GM10248 (cell line): Measurements from ENCODE around the gene STK26.
"Not testable (repeated sequence)": the region's sequence is repeated elsewhere in the genome, so short reads cannot be mapped to it uniquely, and the experiment has no call there.

Experiments
- CTCF ChIA-PET: fragments of 300-600 bp; sonication (Branson Sonifier 250); formaldehyde crosslinking; extraction: SDS; loops from one replicate; lab custom pipeline; 2021; ENCODE audit warnings: antibody characterized with exemption; lab: Yijun Ruan, JAX
- POLR2A ChIA-PET: fragments of 350-650 bp; sonication (Branson Sonifier 250); formaldehyde crosslinking; extraction: SDS; loops from one replicate; lab custom pipeline; 2020; ENCODE audit warnings: antibody characterized with exemption; lab: Yijun Ruan, JAX
- DNase-seq: peaks from one replicate; pipeline ENCODE4 v3.0.0; 2012; ENCODE audit errors: extremely low spot score
- TF ChIP-seq, protein P1 (sequence below): IDR thresholded peaks from 2 replicates; pipeline ENCODE4 v1.5.1; 2012; ENCODE audit warnings: mild to moderate bottlenecking, low read depth; ENCODE audit errors: extremely low read depth, missing control alignments, control extremely low read depth

The STK26 gene

DNA sequence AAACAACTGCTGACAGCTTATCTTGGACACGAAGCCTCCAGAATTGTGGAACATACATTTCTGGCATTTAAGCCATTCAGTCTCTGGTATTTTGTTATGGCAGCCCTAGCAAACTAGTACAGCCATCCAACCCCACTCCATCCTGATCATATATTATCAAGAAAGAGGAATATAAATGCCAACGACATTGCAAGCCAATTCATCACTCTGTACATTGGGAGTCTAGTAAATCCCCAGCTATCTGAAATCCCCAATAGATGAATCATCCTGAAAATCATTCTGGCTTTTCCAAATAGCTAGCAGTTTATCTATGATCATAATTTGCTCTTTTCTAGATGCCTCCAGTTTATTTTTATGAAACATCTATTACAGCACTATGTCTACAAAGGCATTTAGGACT lies 63.6 kb downstream of the STK26 start:
- DNase-seq: no peak
- TF ChIP-seq, protein P1, sequence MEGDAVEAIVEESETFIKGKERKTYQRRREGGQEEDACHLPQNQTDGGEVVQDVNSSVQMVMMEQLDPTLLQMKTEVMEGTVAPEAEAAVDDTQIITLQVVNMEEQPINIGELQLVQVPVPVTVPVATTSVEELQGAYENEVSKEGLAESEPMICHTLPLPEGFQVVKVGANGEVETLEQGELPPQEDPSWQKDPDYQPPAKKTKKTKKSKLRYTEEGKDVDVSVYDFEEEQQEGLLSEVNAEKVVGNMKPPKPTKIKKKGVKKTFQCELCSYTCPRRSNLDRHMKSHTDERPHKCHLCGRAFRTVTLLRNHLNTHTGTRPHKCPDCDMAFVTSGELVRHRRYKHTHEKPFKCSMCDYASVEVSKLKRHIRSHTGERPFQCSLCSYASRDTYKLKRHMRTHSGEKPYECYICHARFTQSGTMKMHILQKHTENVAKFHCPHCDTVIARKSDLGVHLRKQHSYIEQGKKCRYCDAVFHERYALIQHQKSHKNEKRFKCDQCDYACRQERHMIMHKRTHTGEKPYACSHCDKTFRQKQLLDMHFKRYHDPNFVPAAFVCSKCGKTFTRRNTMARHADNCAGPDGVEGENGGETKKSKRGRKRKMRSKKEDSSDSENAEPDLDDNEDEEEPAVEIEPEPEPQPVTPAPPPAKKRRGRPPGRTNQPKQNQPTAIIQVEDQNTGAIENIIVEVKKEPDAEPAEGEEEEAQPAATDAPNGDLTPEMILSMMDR: no peak
- CTCF ChIA-PET: no interaction called here
- POLR2A ChIA-PET: no interaction called here

DNA sequence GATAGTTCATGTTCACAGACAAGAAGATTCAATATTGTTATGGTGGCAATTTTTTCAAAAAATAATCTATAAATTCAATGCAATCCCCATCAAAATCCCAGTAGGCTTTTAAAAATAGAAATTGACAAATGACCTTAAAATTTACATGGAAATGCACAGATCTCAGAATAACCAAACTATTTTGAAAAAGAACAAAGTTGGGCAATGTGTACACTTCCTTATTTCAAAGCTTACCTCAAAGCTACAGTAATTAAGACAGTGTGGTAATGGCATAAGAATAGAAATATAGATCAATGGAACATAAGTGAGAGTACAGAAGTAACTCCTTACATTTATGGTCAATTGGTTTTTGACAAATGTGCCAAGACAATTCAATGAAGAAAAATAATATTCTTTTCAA lies 65.8 kb downstream of the STK26 start:
- POLR2A ChIA-PET: no interaction called here
- DNase-seq: no peak
- TF ChIP-seq, protein P1: no peak
- CTCF ChIA-PET: interaction anchor here (0.8 kb wide), 1 partner anchor 131 kb away, joined by 4 read pairs; the partner anchor contains the start of gene RAP2C

DNA sequence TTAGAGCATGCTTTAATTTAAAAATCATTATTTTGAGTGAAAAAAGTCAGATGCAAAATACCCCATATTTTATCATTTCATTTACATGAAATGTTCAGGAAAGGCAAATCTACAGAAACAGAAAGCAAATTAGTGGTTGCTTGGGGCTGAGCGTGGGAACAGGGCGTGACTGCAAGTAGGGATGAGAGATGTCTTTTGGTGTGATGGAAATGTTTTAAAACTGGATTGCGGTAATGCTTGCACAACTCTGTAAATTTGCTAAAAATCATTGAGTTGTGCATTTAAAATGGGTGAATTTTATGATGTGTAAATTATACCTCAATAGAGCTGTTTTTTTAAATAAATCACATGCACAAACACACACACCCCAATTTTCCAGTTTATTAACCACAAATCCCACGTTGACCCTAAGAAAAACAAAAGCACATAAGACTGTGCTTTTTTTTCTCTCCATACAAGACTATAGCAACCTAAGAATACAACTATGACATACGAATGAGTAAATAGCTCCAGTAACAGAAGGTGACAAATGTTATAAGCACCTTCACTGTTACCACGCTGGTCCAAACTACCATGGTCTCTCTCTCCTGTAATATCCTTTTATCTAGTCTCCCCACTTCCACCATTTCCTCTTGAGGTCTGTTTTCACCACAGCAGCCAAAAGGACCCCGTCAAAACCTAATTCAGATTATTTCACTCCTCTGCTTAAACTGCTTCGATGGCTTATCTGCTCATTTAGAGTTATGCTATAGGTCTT lies 67.5 kb downstream of the STK26 start:
- TF ChIP-seq, protein P1: no peak
- no peak for DNase-seq
- CTCF ChIA-PET: interaction anchor here (1.1 to 2.9 kb wide), 4 partner anchors 15 to 524 kb away, joined by 3 to 10 read pairs (median 4); partner anchors contain the start of gene RAP2C
- POLR2A ChIA-PET: no interaction called here

DNA sequence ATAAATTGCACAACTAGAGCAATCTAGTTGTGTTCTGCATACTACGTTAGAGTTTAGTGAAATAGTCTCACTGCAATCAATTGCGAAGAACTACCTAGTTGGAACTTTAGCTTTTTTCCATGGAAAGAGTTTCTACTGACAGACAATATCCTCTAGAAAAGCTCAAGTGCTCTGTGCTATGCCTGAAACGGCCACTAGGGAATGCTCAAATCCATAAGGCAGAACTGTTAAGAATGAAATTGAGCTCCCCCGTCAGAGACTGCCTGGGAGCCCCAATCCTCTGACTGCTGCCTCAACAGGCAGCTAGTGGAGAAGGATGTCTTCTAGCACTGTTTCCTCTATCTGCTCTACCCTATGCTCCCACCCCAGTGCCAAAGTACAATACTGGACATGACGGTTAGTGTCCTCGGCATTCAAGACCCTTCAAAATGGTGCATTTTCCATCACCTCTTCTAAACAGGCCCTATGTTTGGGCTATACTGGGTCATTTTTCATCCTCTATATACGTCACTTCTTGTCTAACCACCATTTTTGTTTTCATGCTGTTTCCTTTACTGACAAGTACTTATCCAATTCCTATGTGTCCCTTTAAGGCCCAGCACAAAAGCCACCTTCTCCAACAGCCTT lies 69.5 kb downstream of the STK26 start:
- peak; percentile 50 for DNase-seq
- TF ChIP-seq, protein P1: peak; percentile 51
- CTCF ChIA-PET: interaction anchor here (0.6 to 3.7 kb wide), 35 partner anchors 8 to 549 kb away, joined by 3 to 25 read pairs (median 4); partner anchors contain the start of gene RAP2C
- POLR2A ChIA-PET: interaction anchor here (0.7 kb wide), 1 partner anchor 9 kb away, joined by 3 read pairs; no protein-coding TSS in a partner anchor

DNA sequence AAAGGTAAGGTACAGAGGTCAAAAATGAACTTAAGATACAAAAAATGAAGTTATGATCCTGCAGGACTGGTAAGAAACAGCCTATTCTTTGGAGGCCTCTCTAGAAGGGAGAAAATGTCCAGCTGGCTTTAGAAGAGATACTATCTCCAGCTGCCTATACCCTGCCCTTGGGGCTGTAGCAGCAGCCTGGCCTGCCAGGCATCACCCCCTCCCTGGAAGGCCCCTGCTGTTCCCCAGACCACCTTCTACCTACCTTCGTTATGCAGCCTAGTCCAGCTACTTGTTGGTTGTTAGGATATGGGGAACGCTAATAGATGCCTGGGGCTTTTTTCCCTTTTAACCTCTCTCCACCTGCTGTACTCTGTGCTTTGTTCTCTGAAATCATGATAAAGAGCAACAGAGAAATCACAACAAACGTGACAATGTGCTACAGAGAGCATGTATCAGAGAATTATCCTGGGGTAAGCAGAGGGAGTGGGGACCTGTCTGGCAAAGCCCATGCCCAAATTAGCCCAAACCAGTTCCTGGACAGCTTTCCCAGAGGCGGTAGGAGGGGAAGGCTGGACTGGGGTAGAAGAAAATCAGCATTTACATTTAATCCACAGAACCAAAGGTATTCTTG lies 70.2 kb downstream of the STK26 start:
- TF ChIP-seq, protein P1: no peak
- ChIA-PET CTCF (interaction anchor here (1.0 to 3.7 kb wide), 10 partner anchors 9 to 527 kb away, joined by 3 to 25 read pairs (median 6); partner anchors contain the start of gene RAP2C), POLR2A (no interaction called here)
- no peak for DNase-seq

DNA sequence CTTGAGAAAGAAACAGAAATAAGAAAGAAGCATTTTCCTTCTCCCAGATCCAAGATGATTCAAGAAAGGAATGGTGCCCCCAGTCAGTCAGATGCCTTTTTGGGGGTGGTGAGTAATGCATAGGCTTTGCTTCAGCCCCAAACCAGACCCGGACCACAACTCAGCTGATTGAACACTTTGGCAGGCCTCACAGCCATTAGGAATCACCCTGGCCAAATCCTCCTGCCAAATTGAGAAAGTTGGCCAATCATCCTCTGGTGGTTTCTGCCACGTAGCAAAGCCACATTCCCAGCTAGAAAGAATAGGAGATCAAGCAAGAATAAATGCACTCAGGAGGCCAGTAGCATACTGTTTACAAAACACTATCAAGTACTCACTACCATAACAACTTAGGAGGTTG lies 71.1 kb downstream of the STK26 start:
- CTCF ChIA-PET: interaction anchor here (1.2 to 3.7 kb wide), 4 partner anchors 8 to 267 kb away, joined by 3 to 15 read pairs (median 9); no protein-coding TSS in a partner anchor
- DNase-seq: no peak
- POLR2A ChIA-PET: no interaction called here
- TF ChIP-seq, protein P1: no peak

DNA sequence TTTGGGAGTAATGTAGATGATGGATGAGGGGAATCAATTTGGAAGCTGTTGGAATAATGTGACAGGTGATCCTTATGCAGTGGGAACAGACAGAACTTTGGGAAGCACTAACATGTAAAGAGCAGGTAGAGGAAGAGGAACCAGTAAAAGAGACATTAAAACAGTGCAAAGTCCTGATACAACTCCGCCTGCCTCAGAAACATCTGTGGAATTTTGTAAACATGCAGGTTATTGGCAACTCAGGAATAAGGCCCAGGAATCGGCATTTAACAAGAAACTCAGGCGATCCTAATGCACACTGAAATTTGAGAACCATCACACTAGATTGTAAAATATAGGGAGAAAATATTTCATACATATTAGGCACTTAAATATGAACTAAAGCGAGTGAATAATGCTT lies 75.6 kb downstream of the STK26 start:
- DNase-seq, CTCF ChIA-PET, POLR2A ChIA-PET: not testable (repeated sequence)
